HEK293 (cell line): ENCODE data around the gene STK32C.

Experiments
- CTCF ChIA-PET: fragments of 350-600 bp; formaldehyde crosslinking; extraction: SDS; loops from one replicate; lab custom pipeline; 2021; ENCODE audit warnings: antibody characterized with exemption; lab: Yijun Ruan, JAX
- POLR2A ChIA-PET: fragments of 300-600 bp; formaldehyde crosslinking; extraction: SDS; loops from one replicate; lab custom pipeline; 2020; ENCODE audit warnings: antibody characterized with exemption, inconsistent platforms; lab: Yijun Ruan, JAX
- H3K27ac ChIP-seq: fragments of 200-500 bp; sonication (Bioruptor generic); 2 replicates; pipeline ENCODE4 v1.5.1; 2014; ENCODE audit warnings: low read depth, low read length, control low read depth, inconsistent platforms; ENCODE audit errors: extremely low read depth
- H3K36me3 ChIP-seq, 2 experiments: fragments of 200-500 bp in 1 of 2; sonication (Bioruptor generic) in 1 of 2; 1 replicate in 1 of 2; 2 replicates in 1 of 2; pipeline ENCODE4 v1.5.1; 2014 to 2017; ENCODE audit warnings: inconsistent platforms in 2 of 2, low read length in 2 of 2; ENCODE audit not compliant: control insufficient read depth in 2 of 2, insufficient read depth in 1 of 2
- H3K4me1 ChIP-seq: fragments of 200-500 bp; sonication (Bioruptor generic); 2 replicates; pipeline ENCODE4 v1.5.1; 2014; ENCODE audit warnings: mild to moderate bottlenecking, low read length, inconsistent platforms; ENCODE audit not compliant: control insufficient read depth, insufficient read depth
- H3K4me3 ChIP-seq: 2 replicates; pipeline ENCODE4 v1.5.1; 2011; ENCODE audit warnings: low read depth, mild to moderate bottlenecking, control low read depth, low read length, moderate library complexity
- H3K9me3 ChIP-seq: fragments of 200-500 bp; sonication (Bioruptor generic); 2 replicates; pipeline ENCODE4 v1.5.1; 2014; ENCODE audit warnings: low read depth, low read length, inconsistent platforms; ENCODE audit not compliant: control insufficient read depth, insufficient read depth
- AEBP2 ChIP-seq: fragments of 450-650 bp; formaldehyde crosslinking; IDR thresholded peaks from 2 replicates; pipeline ENCODE4 v1.5.1; 2016; ENCODE audit warnings: missing biosample characterization, missing genetic modification characterization, borderline replicate concordance
- GLI4 ChIP-seq: fragments of 450-650 bp; formaldehyde crosslinking; IDR thresholded peaks from 2 replicates; pipeline ENCODE4 v1.5.1; 2016; ENCODE audit warnings: missing biosample characterization, missing genetic modification characterization
- HOXA7 ChIP-seq: sonication (generic); formaldehyde crosslinking; IDR thresholded peaks from 2 replicates; pipeline ENCODE4 v1.8.1; 2022; ENCODE audit warnings: missing genetic modification reagents, borderline replicate concordance
- KLF1 ChIP-seq: fragments of 450-650 bp; formaldehyde crosslinking; IDR thresholded peaks from 2 replicates; pipeline ENCODE4 v1.5.1; 2016; ENCODE audit warnings: missing biosample characterization, missing genetic modification characterization
- KLF8 ChIP-seq: fragments of 450-650 bp; formaldehyde crosslinking; IDR thresholded peaks from 2 replicates; pipeline ENCODE4 v1.5.1; 2016; ENCODE audit warnings: missing biosample characterization, missing genetic modification characterization
- KLF9 ChIP-seq: fragments of 450-650 bp; formaldehyde crosslinking; IDR thresholded peaks from 2 replicates; pipeline ENCODE4 v1.5.1; 2016; ENCODE audit warnings: missing biosample characterization, missing genetic modification characterization, low read depth
- PATZ1 ChIP-seq: fragments of 450-650 bp; formaldehyde crosslinking; IDR thresholded peaks from 2 replicates; pipeline ENCODE4 v1.5.1; 2016; ENCODE audit warnings: missing biosample characterization, missing genetic modification characterization
- PRDM4 ChIP-seq: fragments of 450-650 bp; formaldehyde crosslinking; IDR thresholded peaks from 2 replicates; pipeline ENCODE4 v1.5.1; 2017; ENCODE audit warnings: missing biosample characterization, missing genetic modification characterization
- ZNF18 ChIP-seq: fragments of 450-650 bp; formaldehyde crosslinking; IDR thresholded peaks from 2 replicates; pipeline ENCODE4 v1.5.1; 2016; ENCODE audit warnings: missing biosample characterization, missing genetic modification characterization
- ZNF184 ChIP-seq: fragments of 450-650 bp; IDR thresholded peaks from 2 replicates; pipeline ENCODE4 v1.5.1; 2018; ENCODE audit warnings: missing biosample characterization, mild to moderate bottlenecking, missing genetic modification characterization
- ZNF266 ChIP-seq: fragments of 450-650 bp; formaldehyde crosslinking; IDR thresholded peaks from 2 replicates; pipeline ENCODE4 v1.5.1; 2016; ENCODE audit warnings: missing biosample characterization, missing genetic modification characterization, low read depth
- ZNF292 ChIP-seq: fragments of 450-650 bp; formaldehyde crosslinking; IDR thresholded peaks from 2 replicates; pipeline ENCODE4 v1.5.1; 2016; ENCODE audit warnings: low read depth, missing biosample characterization, missing genetic modification characterization, borderline replicate concordance
- ZNF324 ChIP-seq: fragments of 450-650 bp; formaldehyde crosslinking; IDR thresholded peaks from 2 replicates; pipeline ENCODE4 v1.5.1; 2016; ENCODE audit warnings: missing biosample characterization, missing genetic modification characterization
- ZNF350 ChIP-seq: fragments of 450-650 bp; formaldehyde crosslinking; IDR thresholded peaks from 2 replicates; pipeline ENCODE4 v1.5.0; 2017; ENCODE audit warnings: missing biosample characterization, mild to moderate bottlenecking, missing genetic modification characterization
- ZNF366 ChIP-seq: fragments of 450-650 bp; formaldehyde crosslinking; conservative IDR thresholded peaks from 2 replicates; pipeline ENCODE4 v1.5.1; 2016; ENCODE audit warnings: missing biosample characterization, missing genetic modification characterization
- ZNF426 ChIP-seq: fragments of 450-650 bp; formaldehyde crosslinking; IDR thresholded peaks from 2 replicates; pipeline ENCODE4 v1.5.1; 2017; ENCODE audit warnings: missing biosample characterization, missing genetic modification characterization, mild to moderate bottlenecking, inconsistent platforms, moderate library complexity
- ZNF560 ChIP-seq: fragments of 450-650 bp; formaldehyde crosslinking; IDR thresholded peaks from 2 replicates; pipeline ENCODE4 v1.5.1; 2017; ENCODE audit warnings: missing biosample characterization, missing genetic modification characterization, borderline replicate concordance
- ZNF580 ChIP-seq: fragments of 450-650 bp; formaldehyde crosslinking; IDR thresholded peaks from 2 replicates; pipeline ENCODE4 v1.5.1; 2016; ENCODE audit warnings: missing biosample characterization, missing genetic modification characterization
- ZNF621 ChIP-seq: fragments of 450-650 bp; formaldehyde crosslinking; IDR thresholded peaks from 2 replicates; pipeline ENCODE4 v1.5.1; 2017; ENCODE audit warnings: missing biosample characterization, missing genetic modification characterization
- ZNF664 ChIP-seq: fragments of 450-650 bp; formaldehyde crosslinking; IDR thresholded peaks from 2 replicates; pipeline ENCODE4 v1.5.1; 2016; ENCODE audit warnings: missing biosample characterization, missing genetic modification characterization
- ZNF701 ChIP-seq: fragments of 450-650 bp; formaldehyde crosslinking; IDR thresholded peaks from 2 replicates; pipeline ENCODE4 v1.5.1; 2016; ENCODE audit warnings: missing biosample characterization, missing genetic modification characterization
- ZNF791 ChIP-seq: fragments of 450-650 bp; formaldehyde crosslinking; IDR thresholded peaks from 2 replicates; pipeline ENCODE4 v1.5.1; 2016; ENCODE audit warnings: missing biosample characterization, missing genetic modification characterization
- ZXDB ChIP-seq: fragments of 450-650 bp; formaldehyde crosslinking; IDR thresholded peaks from 2 replicates; pipeline ENCODE4 v1.5.1; 2016; ENCODE audit warnings: missing biosample characterization, missing genetic modification characterization

Gene STK32C

GRCh38 chr10:132280646-132281074, 27.1 kb downstream of the STK32C start (continued):
- TF ChIP-seq KLF9 (tag by site-specific recombination), result no peak; the same call in 1 of the 2 replicates
- TF ChIP-seq, all 188 proteins: peak for 0

GRCh38 chr10:132279873-132280645, 27.7 kb downstream of the STK32C start:
- Histone ChIP-seq H3K36me3 (no peaks in the 10 kb centered on the region), H3K4me3 (no peak overlapping the region), H3K4me1 (no peaks in the 10 kb centered on the region), H3K27ac (no peak overlapping the region)
- CTCF ChIA-PET, result no interaction called here
- POLR2A ChIA-PET, result no interaction called here
- TF ChIP-seq KLF8 (tag by site-specific recombination), result peak; percentile 92
- TF ChIP-seq ZNF18 (tag by site-specific recombination), result 0 out of 2 replicates have a peak, but pooled peaks have one; percentile 46
- TF ChIP-seq ZNF350 (tag by site-specific recombination), result no peak
- TF ChIP-seq KLF1 (tag by site-specific recombination), result peak; percentile 75
- TF ChIP-seq KLF9 (tag by site-specific recombination), result peak; percentile 82
- TF ChIP-seq ZNF664 (tag by site-specific recombination), result no peak
- TF ChIP-seq, all 188 proteins: peak for 4
- H3K9me3 ChIP-seq, result no peaks in the 10 kb centered on the region

- Histone ChIP-seq H3K9me3 (no peaks in the 10 kb centered on the region), H3K27ac (no peak overlapping the region), H3K4me1 (no peaks in the 10 kb centered on the region), H3K36me3 (no peaks in the 10 kb centered on the region), H3K4me3 (no peak overlapping the region)
- CTCF ChIA-PET, result no interaction called here
- POLR2A ChIA-PET, result no interaction called here
- TF ChIP-seq ZNF426 (tag by site-specific recombination) (no peak), ZNF560 (no peak), ZNF266 (tag by site-specific recombination) (no peak), ZXDB (tag by site-specific recombination) (no peak), PRDM4 (tag by site-specific recombination) (no peak), ZNF366 (no peak), ZNF701 (tag by site-specific recombination) (no peak), ZNF580 (tag by site-specific recombination) (no peak), ZNF791 (tag by site-specific recombination) (no peak), PATZ1 (tag by site-specific recombination) (no peak), ZNF621 (no peak), HOXA7 (no peak), AEBP2 (tag by site-specific recombination) (no peak), ZNF184 (tag by site-specific recombination) (no peak), GLI4 (tag by site-specific recombination) (no peak), ZNF292 (no peak), ZNF324 (tag by site-specific recombination) (no peak)
Observed at GRCh38 chr10:132277311-132277741, 30.4 kb downstream of the STK32C start.
